HG02973 (cell line): ENCODE measurements around the gene EXOC4.
"Not testable (repeated sequence)": the region's sequence is repeated elsewhere in the genome, so short reads cannot be mapped to it uniquely, and the experiment has no call there.

Source experiments
- ATAC-seq: cut with Tn5 transposase; IDR thresholded peaks from one replicate; pipeline ENCODE4 v1.9.1; 2021; ENCODE audit warnings: moderate library complexity; ENCODE audit not compliant: unreplicated experiment

The EXOC4 gene

DNA sequence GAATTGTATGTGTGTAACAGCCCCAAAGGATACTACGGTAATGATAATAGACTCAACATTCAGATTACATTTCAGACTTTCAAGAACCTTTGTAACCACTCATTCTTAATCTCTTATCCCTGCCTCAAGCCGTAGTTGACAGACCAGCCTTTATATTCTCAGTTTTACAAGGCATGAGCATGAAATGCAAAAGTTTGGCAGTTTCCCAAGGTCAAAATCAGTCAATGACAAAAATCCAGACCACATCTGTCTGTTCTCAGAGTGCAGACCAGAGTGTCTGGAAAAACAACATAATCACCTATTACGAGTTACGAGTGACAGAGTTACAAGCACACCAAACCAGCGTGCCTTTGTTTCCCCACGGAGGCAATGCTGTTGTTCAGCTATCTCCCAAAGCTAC is 695.7 kb downstream of the EXOC4 start:
- no peak for ATAC-seq

DNA sequence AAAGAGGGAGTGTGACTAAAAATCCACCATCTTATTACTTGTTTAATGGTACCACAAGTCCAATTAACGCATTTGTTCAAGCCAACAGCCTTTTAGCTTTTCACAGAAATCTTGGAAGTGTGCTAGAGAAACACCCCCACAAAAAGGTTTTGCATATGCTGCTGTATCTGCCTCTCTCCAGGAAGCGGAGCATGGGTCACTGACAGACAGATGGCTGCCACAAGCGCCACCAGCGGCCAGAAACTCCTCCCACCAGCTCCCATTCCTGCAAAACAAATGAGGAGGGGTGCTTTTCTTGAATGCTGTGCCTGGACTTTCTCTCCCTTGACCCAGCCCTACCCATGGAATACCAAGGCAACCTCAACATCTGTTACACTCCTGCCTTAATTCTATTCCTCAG is 698.0 kb downstream of the EXOC4 start:
- ATAC-seq = no peak

DNA sequence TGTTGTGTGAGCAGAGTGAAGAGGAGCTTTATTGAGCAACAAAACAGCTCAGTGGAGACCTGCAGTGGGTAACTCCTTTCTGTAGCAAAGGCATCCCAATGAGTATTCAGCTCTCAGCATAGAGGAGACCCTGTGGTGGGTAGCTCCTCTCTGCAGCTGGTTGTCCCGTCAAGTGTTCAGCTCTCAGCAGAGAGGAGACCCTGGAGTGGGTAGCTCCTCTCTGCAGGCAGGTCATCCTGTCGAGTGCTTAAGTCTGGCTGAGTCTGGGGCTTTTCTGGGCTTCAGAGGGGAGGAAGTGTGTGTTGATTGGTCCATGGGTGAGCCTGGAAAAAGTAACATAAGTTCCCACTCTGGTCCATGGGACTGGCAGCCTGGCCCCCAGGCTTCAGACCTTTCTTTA is 702.3 kb downstream of the EXOC4 start:
- no peak for ATAC-seq

DNA sequence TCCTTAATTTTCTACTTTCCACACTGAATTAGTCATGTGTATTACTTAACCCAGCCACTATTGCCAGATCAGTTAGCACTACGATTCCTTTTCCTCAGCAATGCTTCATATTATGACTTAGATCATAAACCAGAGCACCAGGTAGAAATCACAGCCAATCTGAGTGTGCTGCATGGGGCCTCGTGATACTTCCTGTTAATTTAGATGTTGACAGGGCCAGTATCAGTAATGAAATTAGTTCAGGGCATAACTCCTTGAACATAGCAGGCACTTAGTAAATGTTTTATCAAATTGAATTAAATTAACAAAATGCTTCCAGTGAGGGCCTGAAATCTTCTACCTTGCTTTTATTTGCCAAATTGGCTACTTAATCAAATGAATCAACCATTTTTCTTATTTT is 705.0 kb downstream of the EXOC4 start:
- ATAC-seq = no peak

DNA sequence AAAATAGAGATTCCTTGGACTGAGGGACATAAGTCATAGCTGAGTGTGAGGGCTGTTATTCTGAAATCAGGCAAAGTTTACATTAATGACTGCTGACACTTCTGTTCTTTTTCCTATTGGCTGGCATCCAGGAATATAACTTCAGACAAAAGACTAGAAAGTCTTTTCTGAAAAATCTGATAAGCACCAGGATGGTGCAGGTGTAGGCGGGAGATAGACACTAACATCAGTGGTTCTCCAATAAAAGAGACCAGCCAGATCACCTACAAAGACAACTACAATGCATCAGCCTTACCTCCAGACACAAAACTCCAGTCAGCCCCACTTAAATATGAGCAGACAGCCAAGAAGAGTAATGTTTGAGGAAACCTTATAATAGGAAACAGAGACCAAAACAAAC is 705.9 kb downstream of the EXOC4 start:
- ATAC-seq = no peak

DNA sequence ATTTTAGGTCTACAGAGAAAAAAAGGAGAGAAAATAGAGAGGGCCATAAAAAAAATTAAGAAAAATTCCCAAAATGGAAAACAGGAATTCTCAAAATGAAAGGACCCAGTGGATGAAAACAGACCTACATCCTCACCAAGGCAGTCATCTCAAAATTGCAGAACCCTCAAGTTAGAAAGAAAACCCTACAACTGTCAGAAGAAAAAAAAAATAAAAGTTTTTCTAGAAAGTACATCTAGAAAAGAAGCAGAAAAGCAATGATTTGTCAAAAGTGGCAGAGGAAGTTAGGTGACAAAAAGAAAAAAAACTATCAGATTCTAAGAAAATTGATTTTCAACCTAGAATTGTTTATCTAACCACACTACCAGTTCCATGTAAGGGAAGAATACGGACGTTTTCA is 706.6 kb downstream of the EXOC4 start:
- ATAC-seq = no peak

DNA sequence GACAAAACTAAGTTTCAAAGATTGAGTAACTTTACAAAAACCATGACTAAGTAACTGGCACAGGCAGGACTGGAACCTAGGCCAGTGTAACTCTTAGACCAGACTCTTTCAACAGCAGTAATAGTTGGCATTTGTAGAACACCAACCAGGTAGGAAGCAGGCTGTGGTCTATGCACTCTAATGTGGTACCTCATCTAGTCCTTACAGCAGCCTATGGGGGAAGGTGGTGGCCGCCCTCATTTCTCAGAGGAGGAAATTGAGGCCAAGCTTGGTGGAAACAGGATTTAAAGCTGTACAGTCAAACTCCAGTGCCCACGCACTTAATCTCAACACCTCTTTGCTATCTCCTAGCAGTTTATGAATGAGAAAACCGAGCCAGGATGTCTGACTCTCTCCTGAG is 708.8 kb downstream of the EXOC4 start:
- ATAC-seq = no peak

DNA sequence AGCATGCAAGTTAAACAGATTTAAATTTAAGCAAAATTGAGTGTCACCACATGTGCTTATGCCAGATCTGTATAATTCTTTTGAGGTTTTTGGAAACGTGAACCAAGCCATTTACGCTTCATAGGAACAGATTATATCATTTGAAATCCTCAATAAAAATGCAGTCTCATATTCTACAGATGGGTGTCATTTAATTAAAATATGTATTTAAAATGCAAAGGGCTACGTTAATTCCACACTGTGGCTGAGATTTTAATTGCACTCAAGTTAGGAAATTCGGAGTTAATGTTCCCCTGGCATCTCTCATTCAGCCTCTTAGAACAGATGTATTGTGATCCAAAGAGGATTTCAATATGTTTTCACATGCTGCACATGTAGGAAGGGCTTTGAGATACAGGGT is 709.8 kb downstream of the EXOC4 start:
- ATAC-seq = no peak

DNA sequence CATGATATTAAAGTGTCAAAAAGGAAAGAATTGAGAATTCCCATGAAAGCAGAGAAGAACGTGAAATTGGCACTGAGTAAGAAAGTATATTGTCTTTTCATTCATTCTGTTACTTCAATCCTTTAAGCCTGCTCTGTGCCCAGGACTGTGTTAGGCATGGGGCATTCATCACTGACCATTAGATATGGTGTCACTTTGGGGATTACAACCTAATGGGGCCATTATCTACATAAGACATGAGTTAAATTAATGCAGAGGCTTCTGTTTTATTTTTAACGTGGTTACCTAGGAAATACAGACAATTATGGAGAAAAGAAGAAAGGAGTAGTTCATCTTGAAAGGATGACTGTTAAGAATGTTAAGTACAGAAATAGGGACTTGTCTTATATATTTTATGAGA is 710.8 kb downstream of the EXOC4 start:
- ATAC-seq = no peak

DNA sequence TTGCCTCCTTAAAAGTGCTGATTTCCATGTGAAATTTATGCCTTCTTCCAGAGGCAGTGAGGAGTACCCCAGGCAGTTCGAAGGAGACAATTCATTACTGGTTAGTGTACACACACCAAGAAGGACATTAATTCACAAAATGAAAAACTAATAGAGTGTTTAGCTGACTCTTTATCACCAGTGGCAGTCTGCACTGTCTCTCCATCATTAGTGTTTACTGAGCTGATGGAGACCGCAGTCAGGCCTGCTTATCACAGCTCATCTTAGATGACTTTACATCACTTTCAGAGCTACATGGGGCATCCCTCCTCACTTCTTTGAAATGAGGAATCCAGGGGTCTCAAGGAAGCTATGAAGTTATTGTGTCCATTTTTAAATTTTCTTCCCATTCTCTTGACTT is 718.7 kb downstream of the EXOC4 start:
- ATAC-seq = no peak

DNA sequence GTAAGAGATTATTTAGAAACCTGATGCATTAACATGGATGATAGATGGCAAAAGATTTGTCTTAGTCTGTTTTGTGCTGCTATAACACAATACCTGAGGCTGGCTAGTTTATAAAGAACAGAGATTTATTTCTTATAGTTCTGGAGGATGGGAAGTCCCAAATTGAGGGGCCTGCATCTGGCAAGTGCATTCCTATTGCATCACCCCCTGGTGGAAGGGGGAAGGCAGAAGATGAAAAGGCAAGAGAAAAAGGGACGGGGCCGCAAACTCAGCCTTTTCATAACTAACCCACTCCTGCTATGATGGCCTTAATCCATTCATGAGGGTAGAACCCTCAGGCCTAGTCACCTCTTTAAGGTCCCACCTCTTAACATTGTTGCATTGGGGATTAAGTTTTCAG is 720.8 kb downstream of the EXOC4 start:
- ATAC-seq = no peak

DNA sequence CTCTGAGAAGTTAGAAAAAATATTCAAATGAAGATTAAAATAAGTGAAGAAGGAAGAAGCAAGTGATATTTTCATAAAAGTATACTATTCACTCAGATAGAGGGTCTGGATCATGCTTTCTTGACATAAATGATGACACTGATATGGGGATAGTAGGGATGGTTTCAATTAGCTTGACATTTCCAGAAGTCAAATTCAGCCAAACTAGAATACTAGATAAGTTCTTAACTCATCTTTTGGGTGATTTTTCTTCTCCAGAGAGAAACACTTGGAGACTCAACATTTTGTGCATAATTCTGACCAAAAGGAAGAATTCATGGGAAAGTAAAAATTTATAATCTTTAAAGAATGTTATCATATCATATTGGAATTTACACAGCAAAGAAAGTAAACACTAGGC is 722.3 kb downstream of the EXOC4 start:
- ATAC-seq = no peak

DNA sequence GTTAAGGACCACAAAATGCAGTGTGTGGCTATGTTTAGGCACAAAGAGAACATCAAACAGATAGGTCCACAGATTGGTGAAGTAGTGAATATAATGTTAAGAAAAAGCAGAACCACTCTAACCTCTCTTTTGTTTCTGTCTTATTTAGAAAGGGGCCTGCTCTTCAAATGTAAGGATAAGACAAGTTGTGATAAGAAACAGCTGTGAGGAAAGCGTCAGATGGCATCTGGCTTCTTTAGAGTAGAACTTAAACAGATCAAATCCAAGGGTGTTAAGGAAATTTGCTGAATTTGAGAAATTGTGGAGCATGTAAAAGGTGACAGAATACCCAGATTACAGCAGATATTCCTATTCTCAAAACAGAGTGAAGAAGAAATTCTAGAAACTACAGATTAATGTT is 723.3 kb downstream of the EXOC4 start:
- no peak for ATAC-seq

DNA sequence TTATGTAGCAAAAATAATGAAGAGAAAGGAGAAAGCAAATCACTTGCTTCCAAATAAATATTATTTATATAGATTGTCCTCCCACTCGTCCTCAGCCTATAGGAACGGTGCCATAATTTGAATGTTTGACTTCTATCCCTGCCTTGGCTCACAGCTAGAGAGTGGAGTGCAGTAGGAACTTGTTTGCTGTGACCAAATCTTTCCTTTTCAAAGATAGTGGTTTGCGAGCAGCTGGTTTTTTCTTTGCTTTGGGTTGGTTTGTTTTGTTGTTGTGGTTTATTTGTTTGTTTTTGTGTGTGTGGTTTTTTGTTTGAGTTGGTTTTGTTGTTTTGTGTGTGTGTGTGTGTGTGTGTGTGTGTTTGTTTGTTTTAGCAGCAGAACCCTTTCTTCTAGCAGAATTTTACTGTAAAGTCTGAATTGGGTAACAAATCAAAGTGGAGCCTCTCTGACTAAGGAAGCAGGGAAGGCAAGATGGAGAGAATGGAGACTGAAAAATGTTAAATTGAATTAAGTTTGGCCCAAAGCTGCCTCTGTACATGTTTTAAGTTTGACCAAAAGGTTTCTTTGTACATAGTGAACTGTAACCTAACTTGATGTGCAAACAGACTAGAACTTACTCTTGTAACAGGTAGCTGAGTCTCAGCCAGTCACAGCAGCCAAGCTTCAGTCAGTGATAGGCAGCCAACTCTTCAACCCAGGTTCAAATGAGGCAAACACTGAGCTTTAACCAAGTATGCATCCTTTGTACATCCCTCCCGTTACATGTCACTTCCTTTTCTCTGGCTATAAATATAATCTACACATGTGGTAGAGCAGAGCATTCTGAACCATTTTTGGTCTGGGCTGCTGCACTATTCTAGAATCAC is 724.8 kb downstream of the EXOC4 start:
- ATAC-seq = no peak

DNA sequence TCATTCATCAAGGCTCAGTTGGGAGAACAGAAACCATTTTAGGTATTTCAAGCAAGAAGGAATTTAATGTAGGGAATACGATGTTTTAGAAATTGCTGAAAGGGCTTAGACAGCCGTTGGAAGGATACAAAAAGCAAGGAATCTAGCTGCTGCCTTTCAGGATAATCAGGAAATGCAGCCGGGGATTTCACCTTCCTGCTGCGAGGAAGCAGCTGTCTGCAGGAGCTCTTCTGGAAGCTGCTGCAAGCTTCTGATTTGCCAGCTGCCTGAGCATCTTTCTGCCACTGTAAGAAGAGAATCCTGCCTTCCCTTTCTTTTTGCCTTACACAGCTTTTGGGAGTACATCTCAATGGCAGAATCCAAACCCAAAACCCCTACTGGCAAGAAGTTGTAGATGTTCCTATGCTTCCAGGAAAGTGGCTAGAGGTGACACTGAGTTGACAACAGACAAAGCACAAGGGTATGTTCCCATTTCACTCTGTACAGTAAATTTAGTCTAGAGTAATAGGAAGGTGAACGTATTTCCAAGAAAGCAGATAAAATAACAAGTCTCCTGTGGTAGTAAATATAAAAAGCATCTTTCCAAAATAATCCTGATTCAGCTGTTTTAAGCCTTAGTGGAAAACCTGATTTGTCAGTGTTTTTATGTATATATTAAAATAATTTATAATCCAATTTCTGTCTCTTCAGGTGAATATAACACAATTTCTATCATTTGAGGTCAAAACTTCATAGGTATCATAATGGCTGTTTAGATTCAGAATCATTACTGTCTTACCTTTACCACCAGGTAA is 725.8 kb downstream of the EXOC4 start:
- ATAC-seq = no peak

DNA sequence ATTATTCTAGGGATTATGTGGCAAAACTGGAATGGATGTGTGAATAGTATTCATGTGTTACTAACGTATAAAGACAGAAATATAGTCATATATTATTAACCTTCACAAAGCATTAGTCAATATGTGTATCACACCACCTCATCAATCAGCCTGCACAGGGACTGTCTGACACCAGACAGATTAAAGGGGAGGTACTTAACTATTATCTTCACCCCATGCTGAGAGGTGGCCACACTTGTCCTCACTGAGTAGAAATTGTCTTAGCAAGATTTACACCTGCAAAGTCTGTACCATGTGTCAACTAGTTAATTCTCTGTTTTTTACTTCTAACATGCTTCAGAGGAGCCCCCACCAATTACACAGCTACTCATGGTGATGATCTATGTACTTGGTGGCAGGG is 727.9 kb downstream of the EXOC4 start:
- no peak for ATAC-seq

DNA sequence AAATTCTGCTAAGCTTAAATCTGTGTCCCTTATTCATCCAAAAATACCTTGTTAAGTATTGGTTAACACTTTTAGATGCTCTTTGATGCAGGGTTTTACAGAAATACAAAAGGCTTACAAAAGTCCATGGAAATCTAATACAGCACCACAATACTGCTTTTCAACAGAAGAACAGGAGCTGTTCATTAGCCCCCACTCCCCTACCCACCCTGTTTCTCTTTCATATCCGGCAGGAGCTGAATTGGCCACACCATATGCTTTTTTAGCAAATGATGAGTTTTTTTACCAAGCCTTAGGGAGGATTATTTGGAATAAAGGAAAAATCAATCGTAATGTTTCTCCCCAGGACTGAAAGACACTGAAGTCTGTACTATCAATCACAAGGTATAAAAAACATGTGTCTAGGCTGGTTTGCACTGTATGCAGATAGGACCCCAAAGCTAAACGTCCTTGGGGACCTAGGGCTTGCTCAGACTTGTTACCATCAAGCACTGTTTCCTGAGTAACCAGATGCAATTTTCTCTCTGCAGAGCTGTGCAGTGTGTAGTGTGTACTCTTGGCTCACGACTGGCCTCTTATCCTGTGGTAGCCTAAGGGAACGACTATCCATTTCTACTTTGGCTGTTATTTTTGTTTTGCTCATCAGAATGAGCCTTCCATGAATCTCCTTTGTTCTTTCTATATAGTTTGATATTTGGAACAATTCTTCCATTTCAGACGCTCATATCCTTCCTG is 731.0 kb downstream of the EXOC4 start:
- ATAC-seq = no peak

DNA sequence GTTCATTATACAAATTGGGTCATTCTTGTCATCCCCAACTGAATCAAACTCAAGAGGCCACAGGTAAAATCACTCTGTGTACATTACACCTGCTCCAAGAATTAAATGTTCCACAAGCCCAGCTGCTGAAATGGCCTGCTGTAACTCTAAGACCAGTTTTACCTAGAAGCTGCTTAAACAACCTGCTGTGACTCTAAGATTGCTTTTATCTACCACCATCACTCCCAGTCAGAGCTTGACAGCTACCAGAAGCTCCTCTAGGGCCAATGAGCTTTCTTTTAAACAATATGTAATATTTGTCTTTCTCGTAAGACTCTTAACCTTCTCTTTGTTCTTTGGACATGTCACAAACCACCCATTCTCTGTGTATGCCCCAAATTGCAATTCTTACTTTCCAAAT is 732.4 kb downstream of the EXOC4 start:
- ATAC-seq = no peak

DNA sequence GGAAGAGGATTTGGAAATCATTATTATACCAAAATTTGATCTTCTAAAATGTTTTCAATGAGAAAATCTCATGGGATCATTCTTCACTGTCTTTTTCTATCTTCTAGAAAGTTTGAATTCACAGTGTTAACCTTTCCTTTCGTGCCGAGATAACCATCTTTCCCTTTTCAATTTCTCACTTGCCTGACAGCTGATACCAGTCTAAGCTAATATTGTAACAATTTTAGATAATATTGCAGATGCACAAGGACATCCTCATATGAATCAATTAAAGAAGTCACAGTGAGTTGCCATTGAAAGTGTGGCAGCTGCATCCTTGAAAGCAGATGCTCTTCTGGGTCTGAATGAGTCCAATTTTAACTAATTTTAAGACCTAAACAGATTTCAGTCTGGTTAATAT is 734.7 kb downstream of the EXOC4 start:
- no peak for ATAC-seq

DNA sequence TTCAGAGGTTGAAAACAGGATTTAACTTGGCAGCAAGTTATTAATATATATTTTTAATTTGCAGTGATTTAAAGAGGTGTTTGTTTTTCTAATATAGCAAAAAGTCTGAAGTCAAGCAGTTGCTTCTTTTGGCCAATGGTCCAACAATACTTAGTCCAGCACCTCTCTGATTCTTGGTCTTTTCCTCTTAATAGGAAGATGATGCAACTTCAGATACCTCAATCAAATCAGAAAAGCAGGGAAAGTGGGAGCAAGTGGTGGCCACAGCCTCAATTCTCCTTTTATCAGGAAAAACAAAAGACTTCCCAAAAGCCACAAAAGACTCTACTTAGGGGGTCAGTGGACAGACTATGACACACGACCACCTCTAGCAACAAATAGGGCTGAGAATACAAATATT is 740.7 kb downstream of the EXOC4 start:
- no peak for ATAC-seq

DNA sequence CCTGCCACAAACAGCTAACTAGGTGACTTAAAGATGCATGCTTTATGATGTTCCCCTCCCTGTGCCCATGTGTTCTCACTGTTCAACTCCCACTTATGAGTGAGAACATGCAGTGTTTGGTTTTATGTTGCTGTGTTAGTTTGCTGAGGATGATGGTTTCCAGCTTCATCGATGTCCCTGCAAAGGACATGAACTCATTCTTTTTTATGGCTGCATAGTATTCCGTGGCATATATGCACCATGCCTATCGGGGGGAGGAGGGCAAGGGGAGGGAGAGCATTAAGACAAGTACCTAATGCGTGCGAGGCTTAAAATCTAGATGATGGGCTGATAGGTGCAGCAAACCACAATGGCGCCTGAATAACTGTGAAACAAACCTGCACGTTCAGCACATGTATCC is 741.2 kb downstream of the EXOC4 start:
- not testable (repeated sequence) for ATAC-seq

DNA sequence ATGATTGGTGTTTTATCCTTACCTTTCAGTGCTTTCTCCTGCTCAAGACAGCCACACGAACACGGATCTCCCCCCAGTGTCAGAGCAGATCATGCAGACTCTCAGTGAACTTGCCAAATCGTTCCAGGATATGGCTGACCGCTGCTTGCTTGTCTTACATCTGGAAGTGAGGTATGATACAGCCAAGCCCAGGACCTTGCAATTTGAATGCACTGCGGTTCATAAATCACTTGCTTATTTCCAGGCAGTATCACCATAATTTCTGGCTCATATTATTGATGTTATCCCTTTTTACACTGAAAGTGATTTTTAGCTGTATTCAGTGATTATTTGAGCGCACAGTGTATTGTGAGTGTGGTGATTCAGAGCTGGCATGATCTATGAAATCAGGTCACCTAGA is 744.6 kb downstream of the EXOC4 start:
- ATAC-seq = no peak
